ENCODE measurements around the gene GRHL3.

Gene GRHL3

DNA sequence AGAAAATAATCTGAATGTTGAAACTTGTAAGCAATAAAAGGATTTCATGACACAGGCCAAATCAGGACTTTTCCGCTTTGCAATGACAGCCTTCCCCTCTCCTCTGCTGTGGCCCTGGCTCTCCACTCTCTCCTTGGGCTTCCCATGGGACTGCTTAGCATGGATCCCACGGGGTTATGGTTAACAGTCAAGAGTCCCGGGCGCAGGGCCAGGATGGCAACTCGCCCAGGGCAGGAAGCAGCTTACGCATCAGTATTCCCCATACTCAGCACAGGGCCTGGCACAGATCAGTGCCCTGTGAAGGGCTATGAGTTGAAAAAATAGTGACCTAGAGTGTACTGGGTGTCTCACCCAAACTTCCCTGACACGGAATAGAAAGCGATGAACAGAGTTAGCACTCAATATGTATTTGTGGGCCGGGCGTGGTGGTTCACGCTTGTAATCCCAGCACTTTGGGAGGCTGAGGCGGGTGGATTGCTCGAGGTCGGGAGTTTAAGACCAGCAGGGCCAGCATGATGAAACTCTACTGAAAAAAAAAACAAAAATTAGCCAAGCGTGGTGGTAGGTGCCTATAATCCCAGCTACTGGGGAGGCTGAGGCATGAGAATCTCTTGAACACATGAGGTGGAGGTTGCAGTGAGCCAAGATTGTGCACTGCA, 29.1 kb upstream of the GRHL3 start:
- no peaks in the 10 kb centered on the region for H3K9me2 ChIP-seq (ENCODE audit: low read depth, low read length)
- TF ChIP-seq EZH2 (IDR thresholded peaks at IDR 0.05; ENCODE audit: borderline replicate concordance, low read length), result no peak
- TF ChIP-seq, protein P1, sequence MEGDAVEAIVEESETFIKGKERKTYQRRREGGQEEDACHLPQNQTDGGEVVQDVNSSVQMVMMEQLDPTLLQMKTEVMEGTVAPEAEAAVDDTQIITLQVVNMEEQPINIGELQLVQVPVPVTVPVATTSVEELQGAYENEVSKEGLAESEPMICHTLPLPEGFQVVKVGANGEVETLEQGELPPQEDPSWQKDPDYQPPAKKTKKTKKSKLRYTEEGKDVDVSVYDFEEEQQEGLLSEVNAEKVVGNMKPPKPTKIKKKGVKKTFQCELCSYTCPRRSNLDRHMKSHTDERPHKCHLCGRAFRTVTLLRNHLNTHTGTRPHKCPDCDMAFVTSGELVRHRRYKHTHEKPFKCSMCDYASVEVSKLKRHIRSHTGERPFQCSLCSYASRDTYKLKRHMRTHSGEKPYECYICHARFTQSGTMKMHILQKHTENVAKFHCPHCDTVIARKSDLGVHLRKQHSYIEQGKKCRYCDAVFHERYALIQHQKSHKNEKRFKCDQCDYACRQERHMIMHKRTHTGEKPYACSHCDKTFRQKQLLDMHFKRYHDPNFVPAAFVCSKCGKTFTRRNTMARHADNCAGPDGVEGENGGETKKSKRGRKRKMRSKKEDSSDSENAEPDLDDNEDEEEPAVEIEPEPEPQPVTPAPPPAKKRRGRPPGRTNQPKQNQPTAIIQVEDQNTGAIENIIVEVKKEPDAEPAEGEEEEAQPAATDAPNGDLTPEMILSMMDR (IDR thresholded peaks at IDR 0.05; ENCODE audit: low read length), result no peak
- H3F3A ChIP-seq (ENCODE audit: insufficient read depth, low read length), result no peaks in the 10 kb centered on the region
- H3K27ac ChIP-seq (ENCODE audit: low read depth, low read length, poor library complexity, severe bottlenecking), result no peak overlapping the region
- no peaks in the 10 kb centered on the region for H3K4me1 ChIP-seq (ENCODE audit: insufficient read depth, low read length, severe bottlenecking)
- H3K36me3 ChIP-seq (ENCODE audit: insufficient read depth, low read length), result no peaks in the 10 kb centered on the region
- no peaks in the 10 kb centered on the region for H4K20me1 ChIP-seq (ENCODE audit: insufficient read depth, low read length)
- H3K79me2 ChIP-seq (ENCODE audit: insufficient read depth, low read length), result no peaks in the 10 kb centered on the region
- no peak overlapping the region for H3K9ac ChIP-seq (ENCODE audit: low read length)
- H2AFZ ChIP-seq (ENCODE audit: low read length), result no peak overlapping the region
- H3K4me2 ChIP-seq (ENCODE audit: low read length), result no peak overlapping the region
- no peak overlapping the region for H3K4me3 ChIP-seq (ENCODE audit: low read depth, low read length, poor library complexity, severe bottlenecking)
- no peaks in the 10 kb centered on the region; the same call in 1 of the 2 replicates for H3K27me3 ChIP-seq (ENCODE audit: insufficient read depth, low read length)
- no peaks in the 10 kb centered on the region for H3K9me3 ChIP-seq (ENCODE audit: low read length)

DNA sequence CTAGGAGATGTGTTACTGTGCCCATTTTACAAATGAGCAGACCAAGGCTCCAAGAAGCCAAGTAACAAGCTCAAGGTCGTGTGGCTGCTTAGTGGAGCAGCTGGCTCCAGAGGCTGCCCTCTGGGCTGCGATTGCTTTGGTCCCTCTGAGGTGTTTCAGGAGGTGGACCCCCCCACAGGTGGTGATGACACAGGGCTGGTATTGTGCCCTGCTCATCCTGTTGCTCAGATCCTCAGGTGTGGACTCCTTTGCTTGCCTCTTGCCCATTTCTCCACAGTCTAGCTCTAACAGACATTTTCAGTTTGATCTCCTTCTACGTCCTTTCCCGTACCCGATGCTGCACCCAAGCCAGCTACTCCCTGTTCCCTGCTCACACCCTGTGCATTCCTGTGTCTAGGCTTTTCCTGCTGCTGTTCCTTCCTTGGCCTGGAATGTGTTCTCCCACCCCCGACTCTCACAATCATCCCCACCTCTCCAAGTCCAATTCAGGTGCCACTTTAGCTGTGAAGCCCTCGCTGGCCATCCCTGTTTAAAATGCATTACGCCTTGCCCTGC, 28.1 kb upstream of the GRHL3 start:
- no peaks in the 10 kb centered on the region for H3K9me3 ChIP-seq (ENCODE audit: low read length)
- H3K4me3 ChIP-seq (ENCODE audit: low read depth, low read length, poor library complexity, severe bottlenecking), result no peak overlapping the region

DNA sequence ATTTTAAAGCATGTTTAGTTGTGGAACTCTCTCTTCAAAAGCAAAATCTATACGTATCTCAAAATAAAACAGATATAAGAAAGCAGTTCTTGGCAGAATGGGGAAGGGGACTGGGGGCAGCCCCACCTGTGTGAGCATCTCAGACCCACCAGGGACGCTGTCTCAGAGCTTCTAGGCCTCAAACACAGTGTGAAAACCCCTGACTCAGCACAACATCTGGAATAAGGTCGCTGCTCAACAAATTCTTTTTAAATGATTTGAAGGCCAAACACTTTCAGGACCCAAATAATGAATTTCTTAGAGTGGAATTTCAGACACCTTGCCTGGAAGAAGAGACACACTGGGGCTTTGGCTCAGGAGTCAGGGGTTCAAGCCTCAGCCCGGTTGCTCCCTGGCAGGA, 27.1 kb upstream of the GRHL3 start:
- H3K27me3 ChIP-seq (ENCODE audit: insufficient read depth, low read length), result no peaks in the 10 kb centered on the region; the same call in 1 of the 2 replicates
- H3K9me3 ChIP-seq (ENCODE audit: low read length), result no peaks in the 10 kb centered on the region
- TF ChIP-seq, protein P1 (IDR thresholded peaks at IDR 0.05; ENCODE audit: low read length), result no peak
- no peak for TF ChIP-seq EZH2 (IDR thresholded peaks at IDR 0.05; ENCODE audit: borderline replicate concordance, low read length)
- H3K9me2 ChIP-seq (ENCODE audit: low read depth, low read length), result no peaks in the 10 kb centered on the region
- H3K4me3 ChIP-seq (ENCODE audit: low read depth, low read length, poor library complexity, severe bottlenecking), result no peak overlapping the region
- no peak overlapping the region for H2AFZ ChIP-seq (ENCODE audit: low read length)
- no peaks in the 10 kb centered on the region for H4K20me1 ChIP-seq (ENCODE audit: insufficient read depth, low read length)
- no peak overlapping the region for H3K4me2 ChIP-seq (ENCODE audit: low read length)
- H3F3A ChIP-seq (ENCODE audit: insufficient read depth, low read length), result no peaks in the 10 kb centered on the region
- H3K36me3 ChIP-seq (ENCODE audit: insufficient read depth, low read length), result no peaks in the 10 kb centered on the region
- no peak overlapping the region for H3K9ac ChIP-seq (ENCODE audit: low read length)
- H3K79me2 ChIP-seq (ENCODE audit: insufficient read depth, low read length), result no peaks in the 10 kb centered on the region
- no peaks in the 10 kb centered on the region for H3K4me1 ChIP-seq (ENCODE audit: insufficient read depth, low read length, severe bottlenecking)
- no peak overlapping the region for H3K27ac ChIP-seq (ENCODE audit: low read depth, low read length, poor library complexity, severe bottlenecking)

More for the DNA sequence above, 28.1 kb upstream of the GRHL3 start:
- Histone ChIP-seq H3K27ac (ENCODE audit: low read depth, low read length, poor library complexity, severe bottlenecking) (no peak overlapping the region), H2AFZ (ENCODE audit: low read length) (no peak overlapping the region), H3K36me3 (ENCODE audit: insufficient read depth, low read length) (no peaks in the 10 kb centered on the region), H4K20me1 (ENCODE audit: insufficient read depth, low read length) (no peaks in the 10 kb centered on the region), H3K79me2 (ENCODE audit: insufficient read depth, low read length) (no peaks in the 10 kb centered on the region), H3K27me3 (ENCODE audit: insufficient read depth, low read length) (no peaks in the 10 kb centered on the region; the same call in 1 of the 2 replicates), H3K4me2 (ENCODE audit: low read length) (no peak overlapping the region), H3K4me1 (ENCODE audit: insufficient read depth, low read length, severe bottlenecking) (no peaks in the 10 kb centered on the region), H3K9me2 (ENCODE audit: low read depth, low read length) (no peaks in the 10 kb centered on the region), H3K9ac (ENCODE audit: low read length) (no peak overlapping the region), H3F3A (ENCODE audit: insufficient read depth, low read length) (no peaks in the 10 kb centered on the region)
- no peak for TF ChIP-seq EZH2 (IDR thresholded peaks at IDR 0.05; ENCODE audit: borderline replicate concordance, low read length)
- TF ChIP-seq, protein P1 (IDR thresholded peaks at IDR 0.05; ENCODE audit: low read length), result no peak

Data from OCI-LY1 (cell line).